T-cell (primary cell): Measurements from ENCODE around the gene PDE1A. TPM values are rescaled to one million over a fixed set of nuclear protein-coding genes. Genes with fewer than 3 reads are reported as not detected.

Experiments
- ATAC-seq, 4 experiments: fragments of 200-7000 bp in 3 of 4; fragments of 150-1000 bp in 1 of 4; cut with Tn5 transposase; replicated peaks in 1 of 4; 1 replicate in 3 of 4; 2 replicates in 1 of 4; pipeline ENCODE4 v1.10.0; 2021; ENCODE audit warnings: moderate library complexity in 3 of 4, mild to moderate bottlenecking in 2 of 4, moderate number of reproducible peaks in 1 of 4
- CTCF ChIA-PET, 2 donors: fragments of 300-600 bp; sonication (Branson Sonifier 250); formaldehyde crosslinking; loops; one replicate each; lab custom pipeline; 2022; ENCODE audit warnings: antibody characterized with exemption in 2 of 2; lab: Charles Lee
- POLR2A ChIA-PET, 2 donors: fragments of 300-600 bp; sonication (Branson Sonifier 250); formaldehyde crosslinking; loops; one replicate each; lab custom pipeline; 2022; ENCODE audit warnings: antibody characterized with exemption in 2 of 2; lab: Charles Lee
- DNase-seq, 35 experiments: peaks; one replicate each; pipeline versions ENCODE4 v3.0.0 to v3.0.0-alpha.2; 2013 to 2023
- H3K27ac ChIP-seq: one replicate; pipeline ENCODE4 v1.5.1; 2013; ENCODE audit warnings: low read length
- H3K27me3 ChIP-seq, 2 experiments: replicated peaks in 1 of 2; 1 replicate in 1 of 2; 2 replicates in 1 of 2; pipeline versions ENCODE4 v1.6.1 to v1.7.0; 2013; ENCODE audit warnings: low read length in 1 of 2, mixed read lengths in 1 of 2; ENCODE audit not compliant: control insufficient read depth in 2 of 2, insufficient read depth in 2 of 2; ENCODE audit errors: extremely low read depth in 1 of 2
- H3K36me3 ChIP-seq, 2 donors: 1 replicate in 1 of 2; 2 replicates in 1 of 2; pipeline versions ENCODE4 v1.6.1 to v1.7.0; 2013; ENCODE audit warnings: low read length in 1 of 2; ENCODE audit not compliant: control insufficient read depth in 2 of 2, insufficient read depth in 1 of 2; ENCODE audit errors: extremely low read depth in 1 of 2
- H3K4me1 ChIP-seq, 2 experiments: 1 replicate in 1 of 2; 2 replicates in 1 of 2; pipeline versions ENCODE4 v1.6.1 to v1.7.0; 2013; ENCODE audit warnings: low read length in 2 of 2, mixed read lengths in 1 of 2; ENCODE audit not compliant: insufficient read depth in 2 of 2, control insufficient read depth in 1 of 2; ENCODE audit errors: extremely low read depth in 1 of 2
- H3K4me3 ChIP-seq, 2 donors: 1 replicate in 1 of 2; 2 replicates in 1 of 2; pipeline versions ENCODE4 v1.5.1 to v1.7.0; 2013; ENCODE audit warnings: mild to moderate bottlenecking in 2 of 2, low read length in 1 of 2, moderate library complexity in 1 of 2; ENCODE audit not compliant: control insufficient read depth in 1 of 2; ENCODE audit errors: extremely low read depth in 1 of 2
- H3K9me3 ChIP-seq: 2 replicates; pipeline ENCODE4 v1.7.0; 2013
- H3K27ac Mint-ChIP-seq, 2 donors: one replicate each; pipeline ENCODE4 v1.8.0; 2020 to 2021; ENCODE audit warnings: mild to moderate bottlenecking in 2 of 2, mixed read lengths in 2 of 2
- H3K27me3 Mint-ChIP-seq, 2 donors: one replicate each; pipeline ENCODE4 v1.8.0; 2021 to 2022; ENCODE audit warnings: mixed read lengths in 2 of 2
- H3K36me3 Mint-ChIP-seq: one replicate; pipeline ENCODE4 v1.8.0; 2021; ENCODE audit warnings: mixed read lengths
- H3K4me1 Mint-ChIP-seq, 3 donors: one replicate each; pipeline ENCODE4 v1.8.0; 2020 to 2022; ENCODE audit warnings: mixed read lengths in 3 of 3, mild to moderate bottlenecking in 1 of 3
- H3K4me3 Mint-ChIP-seq, 3 donors: one replicate each; pipeline ENCODE4 v1.8.0; 2020 to 2022; ENCODE audit warnings: mild to moderate bottlenecking in 3 of 3, mixed read lengths in 3 of 3, moderate library complexity in 3 of 3
- H3K9me3 Mint-ChIP-seq, 3 donors: one replicate each; pipeline ENCODE4 v1.8.0; 2020 to 2022; ENCODE audit warnings: mixed read lengths in 3 of 3
- WGBS: methylation state at CpG from one replicate; pipeline ENCODE4 v1.1.5; 2013; ENCODE audit warnings: missing lambda C conversion rate; ENCODE audit not compliant: insufficient coverage; 5-methylcytosine and 5-hydroxymethylcytosine counted together
- total RNA-seq, 35 experiments: library from RNA in 6 of 35; stranded (reverse) in 6 of 35; fragments of 120-200 nt in 1 of 35; gene quantifications; one replicate each; pipeline versions ENCODE4 v1.2.1 to v1.2.4 and lab custom pipeline; 2013 to 2026

The PDE1A gene
- total RNA-seq, 5 donors from 2014 or later (not counting 1 experiment from before 2014, with no cell fraction given) = not detected

DNA sequence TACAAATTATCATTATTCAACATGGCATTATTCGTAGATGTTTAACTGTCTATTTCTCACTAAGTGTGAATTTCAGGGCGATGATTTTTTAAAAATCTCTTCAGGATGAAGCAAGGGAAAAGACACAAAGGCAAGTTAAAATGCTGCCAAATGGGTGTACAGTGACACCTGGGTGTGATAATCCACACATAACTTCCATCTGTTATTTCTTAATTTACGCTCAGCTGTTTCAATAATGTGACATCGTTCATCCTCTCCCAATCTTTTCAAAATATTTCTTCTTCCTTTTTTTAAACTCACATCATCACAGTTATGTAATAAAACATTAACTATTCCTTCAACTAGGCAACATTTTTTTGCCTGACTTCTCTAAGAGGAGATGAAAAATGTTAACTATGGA lies 10.6 kb downstream of the PDE1A start:
- Mint-ChIP-seq H3K27me3 (no peaks in the 10 kb centered on the region), H3K4me1 (no peaks in the 10 kb centered on the region), H3K9me3 (no peaks in the 10 kb centered on the region), H3K36me3 (no peaks in the 10 kb centered on the region), H3K4me3 (no peak overlapping the region), H3K27ac (no peak overlapping the region)
- Histone ChIP-seq H3K4me3 (no peak overlapping the region), H3K27ac (no peak overlapping the region), H3K9me3 (no peaks in the 10 kb centered on the region), H3K27me3 (no peaks in the 10 kb centered on the region), H3K36me3 (no peaks in the 10 kb centered on the region), H3K4me1 (no peaks in the 10 kb centered on the region)
- no CpG with 5 or more reads among the region's 4 CpGs for WGBS
- ATAC-seq (no peak), DNase-seq (no peak)
- POLR2A ChIA-PET = no interaction called here
- CTCF ChIA-PET = no interaction called here

DNA sequence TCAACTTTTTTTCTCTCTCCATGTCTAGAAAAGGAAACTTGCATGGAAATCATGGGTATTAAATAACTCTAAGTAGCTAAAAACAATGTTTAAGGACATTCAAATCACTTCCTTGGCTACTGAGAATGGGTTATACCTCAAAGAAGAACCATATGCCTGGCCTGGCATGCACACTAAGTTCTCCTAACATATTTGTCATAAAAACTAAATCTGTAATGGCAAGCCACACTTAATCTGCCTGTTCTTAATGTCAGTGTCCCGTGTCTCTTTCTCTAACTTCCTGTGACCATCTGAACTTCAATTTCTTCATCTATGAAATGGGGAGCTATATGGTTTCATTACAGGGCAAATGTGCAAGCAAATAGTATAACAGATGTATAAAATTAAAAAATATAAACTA lies 11.1 kb downstream of the PDE1A start:
- Mint-ChIP-seq H3K4me1 (no peaks in the 10 kb centered on the region), H3K9me3 (no peaks in the 10 kb centered on the region), H3K27ac (no peak overlapping the region), H3K4me3 (no peak overlapping the region), H3K36me3 (no peaks in the 10 kb centered on the region), H3K27me3 (no peaks in the 10 kb centered on the region)
- ATAC-seq (no peak), DNase-seq (no peak)
- no peak overlapping the region for H3K4me3 ChIP-seq
- WGBS = no CpG with 5 or more reads among the region's 1 CpG
- no peak overlapping the region for H3K27ac ChIP-seq
- ChIA-PET CTCF (no interaction called here), POLR2A (no interaction called here)
- no peaks in the 10 kb centered on the region for H3K36me3 ChIP-seq
- H3K27me3 ChIP-seq = no peaks in the 10 kb centered on the region
- H3K4me1 ChIP-seq = no peaks in the 10 kb centered on the region
- H3K9me3 ChIP-seq = no peaks in the 10 kb centered on the region

DNA sequence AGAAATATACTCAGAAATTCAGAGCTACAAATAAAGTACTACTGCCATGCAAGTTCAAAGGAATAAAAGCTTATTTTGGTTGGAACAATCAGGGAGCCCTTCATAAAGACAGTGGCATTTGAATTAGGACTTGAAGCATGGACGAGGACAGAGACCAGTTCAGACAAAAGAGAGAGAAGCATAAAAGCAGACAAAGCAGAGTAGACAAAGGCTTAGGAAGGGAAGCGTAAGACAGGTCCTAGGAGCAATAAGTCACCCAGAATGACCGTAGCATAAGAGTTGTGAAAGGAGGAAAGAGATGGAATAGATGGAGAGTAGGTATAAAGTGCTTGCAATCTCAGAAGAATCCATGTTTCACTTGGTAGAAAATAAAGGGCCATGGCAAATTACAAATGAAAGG lies 14.0 kb downstream of the PDE1A start:
- no peak overlapping the region for H3K4me3 Mint-ChIP-seq
- Histone ChIP-seq H3K36me3 (no peaks in the 10 kb centered on the region), H3K4me1 (no peaks in the 10 kb centered on the region), H3K4me3 (no peak overlapping the region), H3K27ac (no peak overlapping the region), H3K27me3 (no peaks in the 10 kb centered on the region), H3K9me3 (no peaks in the 10 kb centered on the region)
- no peaks in the 10 kb centered on the region for H3K4me1 Mint-ChIP-seq
- ChIA-PET POLR2A (no interaction called here), CTCF (no interaction called here)
- ATAC-seq (no peak), DNase-seq (no peak)
- H3K27ac Mint-ChIP-seq = no peak overlapping the region
- H3K36me3 Mint-ChIP-seq = no peaks in the 10 kb centered on the region
- H3K9me3 Mint-ChIP-seq = no peaks in the 10 kb centered on the region
- 51% methylated on average over 3 of the region's 3 CpGs for WGBS
- no peaks in the 10 kb centered on the region for H3K27me3 Mint-ChIP-seq

DNA sequence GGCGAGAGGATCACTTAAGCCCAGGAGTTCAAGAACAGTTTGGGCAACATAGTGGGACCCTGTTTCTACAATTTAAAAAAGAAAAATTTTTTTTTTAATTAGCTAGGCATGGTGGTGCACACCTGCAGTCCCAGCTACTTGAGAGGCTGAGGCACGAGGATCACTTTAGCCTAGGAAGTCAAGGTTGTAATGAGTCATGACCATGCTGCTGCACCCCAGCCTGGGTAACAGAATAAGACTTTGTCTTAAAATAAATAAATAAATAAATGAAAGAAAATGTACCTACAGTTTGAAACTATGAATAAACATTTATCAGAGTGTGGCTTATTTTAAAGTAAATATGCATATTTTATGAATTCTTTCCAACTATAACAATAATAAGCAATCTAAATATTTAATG lies 16.7 kb downstream of the PDE1A start:
- H3K4me1 ChIP-seq = no peaks in the 10 kb centered on the region
- no peak for ATAC-seq
- Mint-ChIP-seq H3K4me3 (no peak overlapping the region), H3K9me3 (no peaks in the 10 kb centered on the region), H3K27ac (no peak overlapping the region), H3K4me1 (no peaks in the 10 kb centered on the region), H3K36me3 (no peaks in the 10 kb centered on the region), H3K27me3 (no peaks in the 10 kb centered on the region)
- no peak overlapping the region for H3K4me3 ChIP-seq
- H3K36me3 ChIP-seq = no peaks in the 10 kb centered on the region
- H3K9me3 ChIP-seq = no peaks in the 10 kb centered on the region
- ChIA-PET CTCF (no interaction called here), POLR2A (no interaction called here)
- H3K27me3 ChIP-seq = no peaks in the 10 kb centered on the region
- no peak overlapping the region for H3K27ac ChIP-seq
- WGBS = 43% methylated on average over 1 of the region's 2 CpGs
- DNase-seq = no peak

DNA sequence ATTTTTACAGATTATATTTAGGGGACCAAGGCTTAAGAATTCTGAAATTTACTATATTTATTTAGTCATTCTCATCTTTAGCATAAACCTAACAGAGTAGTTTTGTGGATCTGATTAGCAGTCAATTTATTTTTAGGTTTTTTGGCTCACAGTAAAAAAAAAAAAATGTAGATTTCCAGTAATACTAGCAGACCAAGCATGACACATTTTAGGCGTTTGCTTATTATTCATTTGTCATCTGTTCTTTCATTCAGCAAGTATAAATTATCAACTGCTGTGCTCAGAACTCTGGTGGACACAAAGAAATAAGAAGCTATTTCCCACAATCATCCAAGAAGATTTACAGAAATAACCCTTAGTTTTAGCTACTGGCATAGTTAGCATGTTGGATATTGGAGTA lies 20.6 kb downstream of the PDE1A start:
- no peak overlapping the region for H3K27ac Mint-ChIP-seq
- no peaks in the 10 kb centered on the region for H3K9me3 Mint-ChIP-seq
- CTCF ChIA-PET = no interaction called here
- no peak for DNase-seq
- H3K27me3 Mint-ChIP-seq = no peaks in the 10 kb centered on the region
- Histone ChIP-seq H3K27ac (no peak overlapping the region), H3K9me3 (no peaks in the 10 kb centered on the region), H3K4me1 (no peaks in the 10 kb centered on the region), H3K4me3 (no peak overlapping the region), H3K36me3 (no peaks in the 10 kb centered on the region), H3K27me3 (no peaks in the 10 kb centered on the region)
- H3K4me3 Mint-ChIP-seq = no peak overlapping the region
- no peak for ATAC-seq
- H3K36me3 Mint-ChIP-seq = no peaks in the 10 kb centered on the region
- no CpG with 5 or more reads among the region's 1 CpG for WGBS
- POLR2A ChIA-PET = interaction anchor here in 1 of 2 donors (0.6 kb wide), 1 partner anchor 99 kb away, joined by 3 read pairs; no protein-coding TSS in a partner anchor
- H3K4me1 Mint-ChIP-seq = no peaks in the 10 kb centered on the region

DNA sequence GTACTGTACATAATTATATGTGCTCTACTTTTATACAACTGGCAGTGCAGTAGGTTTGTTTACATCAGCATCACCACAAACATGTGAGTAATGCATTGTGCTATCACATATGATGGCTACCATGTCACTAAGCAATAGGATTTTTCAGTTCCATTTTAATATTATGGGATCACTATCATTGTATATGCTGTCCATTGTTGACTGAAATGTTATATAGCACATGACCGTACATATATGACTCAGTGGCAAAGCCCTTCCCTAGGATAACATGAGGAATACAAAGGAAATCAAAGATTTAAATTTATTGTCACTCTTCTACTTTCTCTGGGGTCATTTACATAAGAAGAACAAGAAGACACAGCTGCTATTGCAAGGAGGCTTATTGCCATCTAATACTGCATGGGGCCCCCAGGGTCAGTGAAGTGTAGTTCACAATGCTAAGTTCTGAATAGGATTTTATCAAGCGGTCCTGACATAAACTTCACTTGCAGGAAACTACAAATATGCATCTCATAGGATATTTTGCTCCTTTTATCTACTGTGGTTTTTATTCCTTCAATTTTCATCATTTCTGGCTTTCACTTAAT lies 21.8 kb downstream of the PDE1A start:
- no peak overlapping the region for H3K27ac ChIP-seq
- no peaks in the 10 kb centered on the region for H3K9me3 ChIP-seq
- ChIA-PET POLR2A (interaction anchor here in 1 of 2 donors (0.5 kb wide), 1 partner anchor 1335 kb away, joined by 3 read pairs; no protein-coding TSS in a partner anchor), CTCF (no interaction called here)
- no peaks in the 10 kb centered on the region for H3K27me3 Mint-ChIP-seq
- no peaks in the 10 kb centered on the region for H3K4me1 Mint-ChIP-seq
- ATAC-seq = no peak
- H3K36me3 ChIP-seq = no peaks in the 10 kb centered on the region
- no peaks in the 10 kb centered on the region for H3K4me1 ChIP-seq
- H3K9me3 Mint-ChIP-seq = peaks cover 0 to 4% (median under 1%) of the 10 kb centered on the region in 3 donors
- H3K36me3 Mint-ChIP-seq = no peaks in the 10 kb centered on the region
- H3K27me3 ChIP-seq = no peaks in the 10 kb centered on the region
- WGBS = no CpG with 5 or more reads among the region's 2 CpGs
- H3K4me3 Mint-ChIP-seq = no peak overlapping the region
- H3K4me3 ChIP-seq = no peak overlapping the region
- no peak for DNase-seq
- H3K27ac Mint-ChIP-seq = no peak overlapping the region

DNA sequence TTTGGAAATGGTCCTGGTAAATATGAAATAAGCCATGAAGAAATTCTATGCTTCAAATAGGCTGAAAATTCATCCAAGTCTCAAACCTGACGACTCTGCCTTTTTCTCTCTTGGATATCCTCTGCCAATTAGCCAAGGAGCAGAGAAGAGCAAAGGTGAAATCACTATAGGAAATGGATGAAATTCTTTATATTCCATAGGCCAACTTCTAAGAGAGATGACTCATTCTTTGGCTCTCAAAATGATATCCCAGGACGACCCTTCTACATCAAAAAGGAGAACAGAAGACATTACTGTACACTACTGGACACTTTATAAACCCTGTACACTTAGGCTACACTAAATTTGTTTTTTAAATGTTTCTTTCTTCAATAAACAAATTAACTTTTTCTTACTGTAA lies 22.7 kb downstream of the PDE1A start:
- Histone ChIP-seq H3K4me1 (no peaks in the 10 kb centered on the region), H3K4me3 (no peak overlapping the region), H3K27me3 (no peaks in the 10 kb centered on the region), H3K36me3 (no peaks in the 10 kb centered on the region), H3K27ac (no peak overlapping the region), H3K9me3 (no peaks in the 10 kb centered on the region)
- Mint-ChIP-seq H3K9me3 (peaks cover 0 to 5% (median 3%) of the 10 kb centered on the region in 3 donors), H3K27me3 (no peaks in the 10 kb centered on the region), H3K4me1 (no peaks in the 10 kb centered on the region), H3K4me3 (no peak overlapping the region), H3K36me3 (no peaks in the 10 kb centered on the region), H3K27ac (no peak overlapping the region)
- WGBS = no CpG with 5 or more reads among the region's 2 CpGs
- ATAC-seq (no peak), DNase-seq (no peak)
- ChIA-PET CTCF (no interaction called here), POLR2A (no interaction called here)
